ENCODE measurements around the gene TSPEAR. TPM values are rescaled to one million over a fixed set of nuclear protein-coding genes. Genes with fewer than 3 reads are reported as not detected.

The TSPEAR gene
- total RNA-seq, 1 experiment from 2014 or later, result 0.32 TPM

DNA sequence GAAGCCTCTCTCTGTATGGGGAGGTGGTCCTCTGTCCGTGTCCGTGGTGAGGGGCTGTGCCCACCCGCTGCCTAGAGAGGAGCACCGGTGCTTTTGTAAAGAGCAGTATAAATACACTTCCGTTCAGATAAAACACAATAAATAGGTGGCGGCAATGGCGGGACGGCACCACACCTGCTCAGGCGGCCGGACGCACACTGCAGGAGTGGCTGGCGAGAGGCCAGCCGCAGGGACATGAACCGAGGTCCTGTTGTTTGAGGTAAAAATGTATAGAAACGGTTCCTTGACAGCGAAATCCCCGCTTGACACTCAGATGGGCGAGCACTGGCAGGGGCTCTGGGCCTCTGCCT is 212.2 kb downstream of the TSPEAR start:
- H3K4me1 ChIP-seq, result no peaks in the 10 kb centered on the region
- Mint-ChIP-seq H3K9me3 (ENCODE audit: unreplicated experiment) (no peaks in the 10 kb centered on the region), H3K27me3 (ENCODE audit: insufficient read depth, unreplicated experiment) (no peaks in the 10 kb centered on the region), H3K4me1 (ENCODE audit: low read depth, unreplicated experiment) (no peaks in the 10 kb centered on the region), H3K4me3 (ENCODE audit: unreplicated experiment) (no peak overlapping the region), H3K27ac (ENCODE audit: unreplicated experiment) (no peak overlapping the region), H3K36me3 (ENCODE audit: insufficient read depth, unreplicated experiment) (no peaks in the 10 kb centered on the region)
- no peak overlapping the region for H3K4me3 ChIP-seq (ENCODE audit: low read depth, low read length)
- no peak for DNase-seq
- CTCF ChIA-PET, result no interaction called here
- no TSS peak for BruUV-seq (replicated peaks)
- no peaks in the 10 kb centered on the region for H3K27me3 ChIP-seq (replicated peaks; ENCODE audit: control insufficient read depth, insufficient read depth, low read length)
- intact Hi-C loops (cut with micrococcal nuclease; ENCODE audit: unreplicated experiment), result no loop called here
- TF ChIP-seq, protein P1, sequence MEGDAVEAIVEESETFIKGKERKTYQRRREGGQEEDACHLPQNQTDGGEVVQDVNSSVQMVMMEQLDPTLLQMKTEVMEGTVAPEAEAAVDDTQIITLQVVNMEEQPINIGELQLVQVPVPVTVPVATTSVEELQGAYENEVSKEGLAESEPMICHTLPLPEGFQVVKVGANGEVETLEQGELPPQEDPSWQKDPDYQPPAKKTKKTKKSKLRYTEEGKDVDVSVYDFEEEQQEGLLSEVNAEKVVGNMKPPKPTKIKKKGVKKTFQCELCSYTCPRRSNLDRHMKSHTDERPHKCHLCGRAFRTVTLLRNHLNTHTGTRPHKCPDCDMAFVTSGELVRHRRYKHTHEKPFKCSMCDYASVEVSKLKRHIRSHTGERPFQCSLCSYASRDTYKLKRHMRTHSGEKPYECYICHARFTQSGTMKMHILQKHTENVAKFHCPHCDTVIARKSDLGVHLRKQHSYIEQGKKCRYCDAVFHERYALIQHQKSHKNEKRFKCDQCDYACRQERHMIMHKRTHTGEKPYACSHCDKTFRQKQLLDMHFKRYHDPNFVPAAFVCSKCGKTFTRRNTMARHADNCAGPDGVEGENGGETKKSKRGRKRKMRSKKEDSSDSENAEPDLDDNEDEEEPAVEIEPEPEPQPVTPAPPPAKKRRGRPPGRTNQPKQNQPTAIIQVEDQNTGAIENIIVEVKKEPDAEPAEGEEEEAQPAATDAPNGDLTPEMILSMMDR (IDR thresholded peaks at IDR 0.05; ENCODE audit: insufficient read depth in 1 of 2, low read depth in 1 of 2, low read length in 1 of 2, severe bottlenecking in 1 of 2, unreplicated experiment in 1 of 2), result no peak
- POLR2A ChIA-PET, result no interaction called here
- no peaks in the 10 kb centered on the region for H3K9me3 ChIP-seq
- H3K36me3 ChIP-seq (ENCODE audit: control insufficient read depth, insufficient read depth, low read length), result no peaks in the 10 kb centered on the region

DNA sequence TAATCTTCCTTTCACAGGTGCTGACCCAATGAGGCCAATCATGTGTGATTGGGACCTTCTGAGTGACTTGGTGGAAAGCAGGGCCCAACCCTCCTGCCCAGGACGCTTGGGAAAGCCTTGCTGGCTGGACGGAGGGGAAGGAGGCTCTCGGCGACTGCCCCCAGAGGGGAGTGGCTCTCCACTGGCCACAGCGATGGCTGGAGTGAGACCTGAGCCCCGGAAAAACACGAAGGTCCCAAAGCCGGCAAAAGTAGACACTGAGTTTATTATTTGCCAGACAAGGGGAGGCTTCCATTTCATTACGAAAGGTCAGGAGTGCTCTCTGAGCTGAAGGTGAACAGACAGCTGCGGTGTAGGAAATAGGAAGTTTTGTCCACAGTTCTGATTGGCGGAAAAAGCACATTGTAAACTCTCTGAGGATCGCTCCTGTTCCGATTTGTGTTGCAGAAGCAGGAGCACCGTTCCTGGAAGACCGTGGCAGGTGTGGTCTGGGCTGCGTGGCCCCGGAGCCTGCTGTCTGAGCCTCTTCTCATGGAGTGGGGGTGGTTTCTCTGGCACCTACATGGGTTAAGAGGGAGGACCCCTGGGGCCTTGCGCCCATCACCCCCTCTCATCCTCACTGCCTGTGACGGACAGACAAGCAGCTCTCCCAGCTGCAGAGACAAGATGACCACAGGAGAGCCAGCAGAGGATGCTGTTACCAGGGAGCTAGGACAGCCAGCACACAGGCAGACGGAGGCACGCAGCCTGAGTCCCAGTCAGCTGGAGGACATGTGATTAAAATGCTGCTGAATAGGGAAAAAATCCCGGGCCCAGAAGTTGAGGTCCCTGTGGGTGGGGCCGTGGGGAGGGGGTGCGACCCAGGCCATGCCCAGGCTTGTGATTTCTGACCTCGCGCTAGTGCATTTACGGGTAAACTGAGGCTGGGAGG is 212.8 kb downstream of the TSPEAR start:
- Histone ChIP-seq H3K4me3 (ENCODE audit: low read depth, low read length) (no peak overlapping the region), H3K36me3 (ENCODE audit: control insufficient read depth, insufficient read depth, low read length) (no peaks in the 10 kb centered on the region), H3K9me3 (peaks cover 4% of the 10 kb centered on the region; the same call in 1 of the 2 replicates), H3K27me3 (replicated peaks; ENCODE audit: control insufficient read depth, insufficient read depth, low read length) (no peaks in the 10 kb centered on the region), H3K4me1 (no peaks in the 10 kb centered on the region)
- no peaks in the 10 kb centered on the region for H3K27me3 Mint-ChIP-seq (ENCODE audit: insufficient read depth, unreplicated experiment)
- H3K36me3 Mint-ChIP-seq (ENCODE audit: insufficient read depth, unreplicated experiment), result no peaks in the 10 kb centered on the region
- H3K9me3 Mint-ChIP-seq (ENCODE audit: unreplicated experiment), result peaks cover under 1% of the 10 kb centered on the region
- no TSS peak for BruUV-seq (replicated peaks)
- TF ChIP-seq, protein P1 (IDR thresholded peaks at IDR 0.05; ENCODE audit: insufficient read depth in 1 of 2, low read depth in 1 of 2, low read length in 1 of 2, severe bottlenecking in 1 of 2, unreplicated experiment in 1 of 2), result no peak
- DNase-seq, result no peak
- no peaks in the 10 kb centered on the region for H3K4me1 Mint-ChIP-seq (ENCODE audit: low read depth, unreplicated experiment)
- ChIA-PET CTCF (no interaction called here), POLR2A (no interaction called here)
- H3K27ac Mint-ChIP-seq (ENCODE audit: unreplicated experiment), result no peak overlapping the region
- H3K4me3 Mint-ChIP-seq (ENCODE audit: unreplicated experiment), result no peak overlapping the region
- intact Hi-C loops (cut with micrococcal nuclease; ENCODE audit: unreplicated experiment), result no loop called here

DNA sequence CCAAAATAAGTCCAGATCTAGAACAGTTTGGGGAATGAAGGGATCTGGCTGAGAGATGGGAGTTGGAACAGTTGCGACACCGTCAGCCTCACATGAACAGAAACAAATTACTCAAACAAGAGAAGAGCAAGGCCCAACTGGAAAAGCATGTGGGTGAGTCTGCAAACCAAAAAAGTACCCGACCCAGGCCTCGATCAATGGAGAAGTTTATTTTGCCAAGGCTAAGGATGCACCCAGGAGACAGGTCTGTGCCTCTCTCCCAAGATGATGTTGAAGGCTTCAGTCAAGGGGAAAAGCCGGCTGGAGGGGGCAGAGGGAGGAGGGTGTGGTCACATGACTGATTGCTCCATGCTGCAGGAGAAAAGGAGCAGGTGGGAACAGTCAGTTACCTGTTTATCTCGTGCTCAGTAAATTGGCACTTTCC is 213.7 kb downstream of the TSPEAR start:
- no peaks in the 10 kb centered on the region for H3K36me3 Mint-ChIP-seq (ENCODE audit: insufficient read depth, unreplicated experiment)
- H3K36me3 ChIP-seq (ENCODE audit: control insufficient read depth, insufficient read depth, low read length), result no peaks in the 10 kb centered on the region
- H3K4me3 ChIP-seq (ENCODE audit: low read depth, low read length), result no peak overlapping the region
- DNase-seq, result peak in 1 of 2 experiments; percentile 19
- no peaks in the 10 kb centered on the region for H3K4me1 Mint-ChIP-seq (ENCODE audit: low read depth, unreplicated experiment)
- POLR2A ChIA-PET, result no interaction called here
- BruUV-seq (replicated peaks), result no TSS peak
- H3K9me3 ChIP-seq, result peaks cover 11% of the 10 kb centered on the region; the same call in 1 of the 2 replicates
- CTCF ChIA-PET, result interaction anchor here (0.8 kb wide), 1 partner anchor 189 kb away, joined by 11 read pairs; no protein-coding TSS in a partner anchor
- intact Hi-C loops (cut with micrococcal nuclease; ENCODE audit: unreplicated experiment), result no loop called here
- H3K4me3 Mint-ChIP-seq (ENCODE audit: unreplicated experiment), result no peak overlapping the region
- TF ChIP-seq, protein P1 (IDR thresholded peaks at IDR 0.05; ENCODE audit: insufficient read depth in 1 of 2, low read depth in 1 of 2, low read length in 1 of 2, severe bottlenecking in 1 of 2, unreplicated experiment in 1 of 2), result no peak
- H3K27me3 Mint-ChIP-seq (ENCODE audit: insufficient read depth, unreplicated experiment), result no peaks in the 10 kb centered on the region
- H3K27ac Mint-ChIP-seq (ENCODE audit: unreplicated experiment), result no peak overlapping the region
- peaks cover 9% of the 10 kb centered on the region for H3K9me3 Mint-ChIP-seq (ENCODE audit: unreplicated experiment)
- H3K27me3 ChIP-seq (replicated peaks; ENCODE audit: control insufficient read depth, insufficient read depth, low read length), result no peaks in the 10 kb centered on the region
- H3K4me1 ChIP-seq, result no peaks in the 10 kb centered on the region

Measured in Caco-2 (cell line).